Astrocyte (in vitro differentiated cells and primary cell): ENCODE data around the gene MAPKAP1.
"Not testable (repeated sequence)": the region's sequence is repeated elsewhere in the genome, so short reads cannot be mapped to it uniquely, and the experiment has no call there.

ENCODE experiments used
- EZH2 ChIP-seq: IDR thresholded peaks from 2 replicates; pipeline ENCODE4 v1.6.1; 2012; ENCODE audit warnings: mild to moderate bottlenecking, low read length, inconsistent platforms; ENCODE audit not compliant: insufficient read depth
- TF ChIP-seq, protein P1 (sequence below): IDR thresholded peaks from 2 replicates; pipeline ENCODE4 v1.5.1; 2011; ENCODE audit warnings: low read depth, mild to moderate bottlenecking, inconsistent platforms, low read length, moderate library complexity; ENCODE audit not compliant: insufficient read depth

DNA sequence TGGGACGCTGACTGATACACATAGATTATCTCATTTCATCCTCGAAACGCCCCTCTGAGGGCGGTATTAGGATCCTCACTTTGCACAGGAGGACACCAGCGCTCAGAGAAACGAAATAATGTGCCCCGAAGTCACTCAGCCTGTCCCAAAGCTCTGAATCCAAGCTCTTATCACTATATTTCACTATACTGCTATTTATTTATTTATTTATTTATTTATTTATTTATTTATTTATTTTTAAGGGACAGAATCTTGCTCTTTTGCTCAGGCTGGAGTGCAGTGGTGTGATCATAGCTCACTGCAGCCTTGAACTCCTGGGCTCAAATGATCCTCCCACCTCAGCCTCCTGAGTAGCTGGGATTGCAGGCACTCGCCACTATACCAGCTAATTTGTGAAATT lies 306.8 kb downstream of the MAPKAP1 start:
- TF ChIP-seq, protein P1, sequence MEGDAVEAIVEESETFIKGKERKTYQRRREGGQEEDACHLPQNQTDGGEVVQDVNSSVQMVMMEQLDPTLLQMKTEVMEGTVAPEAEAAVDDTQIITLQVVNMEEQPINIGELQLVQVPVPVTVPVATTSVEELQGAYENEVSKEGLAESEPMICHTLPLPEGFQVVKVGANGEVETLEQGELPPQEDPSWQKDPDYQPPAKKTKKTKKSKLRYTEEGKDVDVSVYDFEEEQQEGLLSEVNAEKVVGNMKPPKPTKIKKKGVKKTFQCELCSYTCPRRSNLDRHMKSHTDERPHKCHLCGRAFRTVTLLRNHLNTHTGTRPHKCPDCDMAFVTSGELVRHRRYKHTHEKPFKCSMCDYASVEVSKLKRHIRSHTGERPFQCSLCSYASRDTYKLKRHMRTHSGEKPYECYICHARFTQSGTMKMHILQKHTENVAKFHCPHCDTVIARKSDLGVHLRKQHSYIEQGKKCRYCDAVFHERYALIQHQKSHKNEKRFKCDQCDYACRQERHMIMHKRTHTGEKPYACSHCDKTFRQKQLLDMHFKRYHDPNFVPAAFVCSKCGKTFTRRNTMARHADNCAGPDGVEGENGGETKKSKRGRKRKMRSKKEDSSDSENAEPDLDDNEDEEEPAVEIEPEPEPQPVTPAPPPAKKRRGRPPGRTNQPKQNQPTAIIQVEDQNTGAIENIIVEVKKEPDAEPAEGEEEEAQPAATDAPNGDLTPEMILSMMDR = not testable (repeated sequence)
- not testable (repeated sequence) for TF ChIP-seq EZH2
